ENCODE results near the gene ALDOC. TPM values are rescaled to one million over a fixed set of nuclear protein-coding genes. Genes with fewer than 3 reads are reported as not detected.
A peak's percentile ranks its signal among the peaks of the same experiment; 100 is the strongest.

Gene ALDOC
- total RNA-seq, 1 donor from 2014 or later, result 16.1 TPM

DNA sequence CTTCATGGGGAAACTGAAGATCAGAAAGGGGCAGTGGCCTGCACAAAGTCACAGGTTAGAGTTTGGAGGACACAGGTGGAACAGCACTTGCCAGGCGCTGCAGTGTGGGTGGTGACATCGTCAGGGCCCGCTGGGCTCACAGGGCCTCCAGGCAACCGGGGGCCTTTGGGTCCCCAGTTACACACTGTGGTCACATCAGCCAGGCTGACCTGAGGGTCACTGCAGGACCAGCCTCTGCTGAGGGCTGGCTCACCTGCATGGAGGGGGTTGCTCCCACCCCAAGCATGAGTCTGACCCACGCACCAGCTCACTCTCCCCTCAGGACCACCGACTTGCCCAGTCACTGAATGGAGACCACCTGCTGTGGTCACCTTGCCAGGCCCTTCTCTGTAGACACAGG, 53.5 kb downstream of the ALDOC start:
- peak overlapping the region; percentile 43 for H3K27ac Mint-ChIP-seq (ENCODE audit: unreplicated experiment)
- H3K4me1 Mint-ChIP-seq, result no peaks in the 10 kb centered on the region
- H3K9me3 Mint-ChIP-seq, result no peaks in the 10 kb centered on the region
- DNase-seq (ENCODE audit: low read depth, low spot score), result no peak
- TF ChIP-seq, protein P1, sequence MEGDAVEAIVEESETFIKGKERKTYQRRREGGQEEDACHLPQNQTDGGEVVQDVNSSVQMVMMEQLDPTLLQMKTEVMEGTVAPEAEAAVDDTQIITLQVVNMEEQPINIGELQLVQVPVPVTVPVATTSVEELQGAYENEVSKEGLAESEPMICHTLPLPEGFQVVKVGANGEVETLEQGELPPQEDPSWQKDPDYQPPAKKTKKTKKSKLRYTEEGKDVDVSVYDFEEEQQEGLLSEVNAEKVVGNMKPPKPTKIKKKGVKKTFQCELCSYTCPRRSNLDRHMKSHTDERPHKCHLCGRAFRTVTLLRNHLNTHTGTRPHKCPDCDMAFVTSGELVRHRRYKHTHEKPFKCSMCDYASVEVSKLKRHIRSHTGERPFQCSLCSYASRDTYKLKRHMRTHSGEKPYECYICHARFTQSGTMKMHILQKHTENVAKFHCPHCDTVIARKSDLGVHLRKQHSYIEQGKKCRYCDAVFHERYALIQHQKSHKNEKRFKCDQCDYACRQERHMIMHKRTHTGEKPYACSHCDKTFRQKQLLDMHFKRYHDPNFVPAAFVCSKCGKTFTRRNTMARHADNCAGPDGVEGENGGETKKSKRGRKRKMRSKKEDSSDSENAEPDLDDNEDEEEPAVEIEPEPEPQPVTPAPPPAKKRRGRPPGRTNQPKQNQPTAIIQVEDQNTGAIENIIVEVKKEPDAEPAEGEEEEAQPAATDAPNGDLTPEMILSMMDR (conservative IDR thresholded peaks at IDR 0.05), result no peak
- peaks cover 10% of the 10 kb centered on the region for H3K27me3 Mint-ChIP-seq (ENCODE audit: low read depth)
- H3K4me3 Mint-ChIP-seq, result no peak overlapping the region
- H3K36me3 Mint-ChIP-seq (ENCODE audit: low read depth), result no peaks in the 10 kb centered on the region

Other genes with a start within 250 kb of the ALDOC start
- gene IFT20, start 241.4 kb downstream of the ALDOC start, total RNA-seq, result 14.0 and 15.9 TPM in 2 replicates
- gene TNFAIP1, start 241.1 kb downstream of the ALDOC start, total RNA-seq, result 38.2 and 38.8 TPM in 2 replicates
- gene POLDIP2, start 219.4 kb downstream of the ALDOC start, total RNA-seq, result 75.5 and 78.2 TPM in 2 replicates
- gene SEBOX, start 211.7 kb downstream of the ALDOC start, total RNA-seq, result not detected in 2 replicates
- 0.40 and 0.68 TPM in 2 replicates for gene VTN, start 206.6 kb downstream of the ALDOC start, total RNA-seq
- gene SARM1, start 205.2 kb downstream of the ALDOC start, total RNA-seq, result 47.5 and 52.5 TPM in 2 replicates
- 16.8 and 17.5 TPM in 2 replicates for gene SLC46A1, start 170.7 kb downstream of the ALDOC start, total RNA-seq
- gene SLC13A2, start 103.3 kb downstream of the ALDOC start, total RNA-seq, result not detected in 2 replicates
- not detected in 2 replicates for gene FOXN1, start 70.5 kb downstream of the ALDOC start, total RNA-seq
- gene UNC119, start 24.3 kb downstream of the ALDOC start, total RNA-seq, result 59.1 and 63.5 TPM in 2 replicates
- 63.5 and 71.1 TPM in 2 replicates for gene PIGS, start 5.4 kb downstream of the ALDOC start, total RNA-seq
- 147 and 151 TPM in 2 replicates for gene SPAG5, start 22.1 kb upstream of the ALDOC start, total RNA-seq
- 31.0 and 34.2 TPM in 2 replicates for gene RSKR, start 37.3 kb upstream of the ALDOC start, total RNA-seq
- gene BLTP2, start 68.3 kb upstream of the ALDOC start, total RNA-seq, result 175 and 191 TPM in 2 replicates
- 47.4 and 48.2 TPM in 2 replicates for gene SDF2, start 85.0 kb upstream of the ALDOC start, total RNA-seq
- 70.0 and 72.2 TPM in 2 replicates for gene SUPT6H, start 85.3 kb upstream of the ALDOC start, total RNA-seq
- gene PROCA1, start 135.0 kb upstream of the ALDOC start, total RNA-seq, result 11.7 and 12.5 TPM in 2 replicates
- 83.5 and 87.4 TPM in 2 replicates for gene RAB34, start 141.0 kb upstream of the ALDOC start, total RNA-seq
- gene RPL23A, start 143.1 kb upstream of the ALDOC start, total RNA-seq, result 1,750 and 1,862 TPM in 2 replicates
- 6.1 and 6.3 TPM in 2 replicates for gene TLCD1, start 149.3 kb upstream of the ALDOC start, total RNA-seq
- 6.2 and 6.3 TPM in 2 replicates for gene NEK8, start 151.9 kb upstream of the ALDOC start, total RNA-seq
- 163 and 172 TPM in 2 replicates for gene TRAF4, start 167.1 kb upstream of the ALDOC start, total RNA-seq